ENCODE measurements around the gene ZC3H11A. TPM values are rescaled to one million over a fixed set of nuclear protein-coding genes. Genes with fewer than 3 reads are reported as not detected.

Gene ZC3H11A
- total and polyA plus RNA-seq, 2 donors (not counting 3 experiments of a cell fraction or from before 2014, with no cell fraction given), result 36.8 to 72.6 TPM

DNA sequence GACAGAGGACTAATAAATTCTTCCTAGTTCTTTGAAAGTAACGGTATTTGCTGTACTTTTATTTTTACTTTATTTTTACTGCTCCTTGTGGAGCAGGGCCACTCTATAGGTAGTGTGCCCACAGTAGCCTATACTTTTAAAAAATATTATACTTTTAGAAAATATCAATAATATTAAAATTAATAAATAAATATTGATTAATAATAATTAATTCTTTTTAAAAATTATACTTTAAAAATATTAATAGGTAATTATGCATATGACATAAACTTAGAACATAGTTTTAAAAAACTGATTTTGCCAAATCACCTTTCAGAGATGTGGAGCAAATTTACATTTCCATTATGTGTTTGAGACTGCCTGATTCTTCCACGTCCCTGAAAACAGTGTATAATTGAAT, 30.8 kb downstream of the ZC3H11A start:
- Histone ChIP-seq H2AFZ (ENCODE audit: low read depth, low read length) (no peak overlapping the region), H3K4me1 (ENCODE audit: control insufficient read depth, extremely low read depth, insufficient read depth, low read length) (peaks cover 18% of the 10 kb centered on the region), H3K9me1 (replicated peaks; ENCODE audit: control insufficient read depth, extremely low read depth, insufficient read depth, low read length) (no peaks in the 10 kb centered on the region), H3K4me2 (ENCODE audit: insufficient read depth, low read length) (no peak overlapping the region), H3K9ac (replicated peaks; ENCODE audit: extremely low read depth, insufficient read depth, low read length) (no peak overlapping the region), H3K79me2 (ENCODE audit: control insufficient read depth, insufficient read depth, low read length) (peaks cover 36% of the 10 kb centered on the region), H3K9me3 (replicated peaks; ENCODE audit: control insufficient read depth, insufficient read depth, low read length) (no peaks in the 10 kb centered on the region), H3K36me3 (ENCODE audit: control insufficient read depth in 2 of 2, extremely low read depth in 1 of 2, insufficient read depth in 2 of 2, low read length in 2 of 2) (peaks cover 20 to 26% of the 10 kb centered on the region in 2 experiments), H4K20me1 (replicated peaks; ENCODE audit: control insufficient read depth, extremely low read depth, insufficient read depth, low read length) (no peaks in the 10 kb centered on the region), H3K27ac (ENCODE audit: insufficient read depth, low read depth, low read length) (no peak overlapping the region), H3K4me3 (replicated peaks in 1 of 3; ENCODE audit: insufficient read depth in 1 of 3, low read depth in 1 of 3, low read length in 3 of 3) (no peak overlapping the region), H3K27me3 (ENCODE audit: control insufficient read depth in 2 of 2, insufficient read depth in 2 of 2, low read length in 2 of 2) (no peaks in the 10 kb centered on the region)
- BruUV-seq (replicated peaks), result no TSS peak
- FAIRE-seq (no peak), DNase-seq (ENCODE audit: low read depth, low spot score) (no peak)
- intact Hi-C loops (cut with micrococcal nuclease), result no loop called here
- TF ChIP-seq MYC (IDR thresholded peaks at IDR 0.05; ENCODE audit: low read depth, low read length), result no peak
- TF ChIP-seq, protein P1, sequence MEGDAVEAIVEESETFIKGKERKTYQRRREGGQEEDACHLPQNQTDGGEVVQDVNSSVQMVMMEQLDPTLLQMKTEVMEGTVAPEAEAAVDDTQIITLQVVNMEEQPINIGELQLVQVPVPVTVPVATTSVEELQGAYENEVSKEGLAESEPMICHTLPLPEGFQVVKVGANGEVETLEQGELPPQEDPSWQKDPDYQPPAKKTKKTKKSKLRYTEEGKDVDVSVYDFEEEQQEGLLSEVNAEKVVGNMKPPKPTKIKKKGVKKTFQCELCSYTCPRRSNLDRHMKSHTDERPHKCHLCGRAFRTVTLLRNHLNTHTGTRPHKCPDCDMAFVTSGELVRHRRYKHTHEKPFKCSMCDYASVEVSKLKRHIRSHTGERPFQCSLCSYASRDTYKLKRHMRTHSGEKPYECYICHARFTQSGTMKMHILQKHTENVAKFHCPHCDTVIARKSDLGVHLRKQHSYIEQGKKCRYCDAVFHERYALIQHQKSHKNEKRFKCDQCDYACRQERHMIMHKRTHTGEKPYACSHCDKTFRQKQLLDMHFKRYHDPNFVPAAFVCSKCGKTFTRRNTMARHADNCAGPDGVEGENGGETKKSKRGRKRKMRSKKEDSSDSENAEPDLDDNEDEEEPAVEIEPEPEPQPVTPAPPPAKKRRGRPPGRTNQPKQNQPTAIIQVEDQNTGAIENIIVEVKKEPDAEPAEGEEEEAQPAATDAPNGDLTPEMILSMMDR (IDR thresholded peaks at IDR 0.05; ENCODE audit: extremely low read depth in 1 of 2, insufficient read depth in 1 of 2, low read depth in 1 of 2, low read length in 2 of 2), result no peak
- TF ChIP-seq POLR2AphosphoS5 (IDR thresholded peaks at IDR 0.05; ENCODE audit: insufficient read depth, low read depth, low read length), result no peak
- POLR2A ChIA-PET, result no interaction called here
- dilution Hi-C loops (cut with MboI; ENCODE audit: extremely low pct_ligation_motif_present, low sequenced_read_pairs), result no loop called here
- CTCF ChIA-PET, result no interaction called here

DNA sequence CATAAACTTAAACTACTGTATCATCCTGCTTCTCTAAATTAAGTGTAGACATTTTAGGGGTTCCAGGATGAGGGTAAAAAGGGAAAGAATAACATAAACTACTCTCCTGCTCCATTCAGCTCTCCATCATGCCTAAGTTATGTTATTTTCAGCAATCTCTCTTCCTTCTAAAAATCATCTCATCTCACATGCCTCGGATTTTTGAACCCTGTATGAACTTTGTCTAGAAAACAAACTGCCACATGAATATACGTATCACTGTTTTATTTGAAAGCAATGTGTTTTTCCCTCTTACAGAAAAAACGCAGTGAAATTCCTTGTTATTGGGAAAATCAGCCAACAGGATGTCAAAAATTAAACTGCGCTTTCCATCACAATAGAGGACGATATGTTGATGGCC, 32.6 kb downstream of the ZC3H11A start:
- H2AFZ ChIP-seq (ENCODE audit: low read depth, low read length), result no peak overlapping the region
- H3K36me3 ChIP-seq (ENCODE audit: control insufficient read depth in 2 of 2, extremely low read depth in 1 of 2, insufficient read depth in 2 of 2, low read length in 2 of 2), result peaks cover 15 to 21% of the 10 kb centered on the region in 2 experiments
- TF ChIP-seq EZH2 (IDR thresholded peaks at IDR 0.05; ENCODE audit: borderline replicate concordance, low read depth, low read length, severe bottlenecking), result no peak
- TF ChIP-seq JUN (IDR thresholded peaks at IDR 0.05; ENCODE audit: borderline replicate concordance, insufficient read depth, insufficient read length, low read depth), result no peak
- no peak for TF ChIP-seq GATA2 (IDR thresholded peaks at IDR 0.05; ENCODE audit: insufficient read depth, insufficient read length, low read depth, low read length)
- TF ChIP-seq MYC (IDR thresholded peaks at IDR 0.05; ENCODE audit: low read depth, low read length), result no peak
- no peak for TF ChIP-seq POLR2A (IDR thresholded peaks at IDR 0.05; ENCODE audit: low read depth, low read length)
- TF ChIP-seq FOS (IDR thresholded peaks at IDR 0.05; ENCODE audit: borderline replicate concordance, insufficient read depth, low read length), result no peak
- TF ChIP-seq POLR2AphosphoS5 (IDR thresholded peaks at IDR 0.05; ENCODE audit: insufficient read depth, low read depth, low read length), result no peak
- TF ChIP-seq, protein P2, sequence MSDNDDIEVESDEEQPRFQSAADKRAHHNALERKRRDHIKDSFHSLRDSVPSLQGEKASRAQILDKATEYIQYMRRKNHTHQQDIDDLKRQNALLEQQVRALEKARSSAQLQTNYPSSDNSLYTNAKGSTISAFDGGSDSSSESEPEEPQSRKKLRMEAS (IDR thresholded peaks at IDR 0.05; ENCODE audit: insufficient read depth, insufficient read length), result no peak
- TF ChIP-seq, protein P1 (IDR thresholded peaks at IDR 0.05; ENCODE audit: extremely low read depth in 1 of 2, insufficient read depth in 1 of 2, low read depth in 1 of 2, low read length in 2 of 2), result no peak
- H3K27me3 ChIP-seq (ENCODE audit: control insufficient read depth in 2 of 2, insufficient read depth in 2 of 2, low read length in 2 of 2), result no peaks in the 10 kb centered on the region
- dilution Hi-C loops (cut with MboI; ENCODE audit: extremely low pct_ligation_motif_present, low sequenced_read_pairs) (no loop called here), intact Hi-C loops (cut with micrococcal nuclease) (no loop called here)
- peaks cover 18% of the 10 kb centered on the region for H3K4me1 ChIP-seq (ENCODE audit: control insufficient read depth, extremely low read depth, insufficient read depth, low read length)
- H3K9me1 ChIP-seq (replicated peaks; ENCODE audit: control insufficient read depth, extremely low read depth, insufficient read depth, low read length), result no peaks in the 10 kb centered on the region
- DNase-seq (ENCODE audit: low read depth, low spot score), result peak; percentile 66
- no peaks in the 10 kb centered on the region for H3K9me3 ChIP-seq (replicated peaks; ENCODE audit: control insufficient read depth, insufficient read depth, low read length)
- FAIRE-seq, result no peak
- POLR2A ChIA-PET, result no interaction called here
- H3K79me2 ChIP-seq (ENCODE audit: control insufficient read depth, insufficient read depth, low read length), result peaks cover 25% of the 10 kb centered on the region
- no TSS peak for BruUV-seq (replicated peaks)
- H3K4me2 ChIP-seq (ENCODE audit: insufficient read depth, low read length), result peak overlapping the region; percentile 17
- CTCF ChIA-PET, result no interaction called here
- no peak overlapping the region for H3K9ac ChIP-seq (replicated peaks; ENCODE audit: extremely low read depth, insufficient read depth, low read length)
- no peak overlapping the region for H3K27ac ChIP-seq (ENCODE audit: insufficient read depth, low read depth, low read length)
- no peak overlapping the region for H3K4me3 ChIP-seq (replicated peaks in 1 of 3; ENCODE audit: insufficient read depth in 1 of 3, low read depth in 1 of 3, low read length in 3 of 3)
- no peaks in the 10 kb centered on the region for H4K20me1 ChIP-seq (replicated peaks; ENCODE audit: control insufficient read depth, extremely low read depth, insufficient read depth, low read length)

All from endothelial cell of umbilical vein (primary cell).